MM.1S (cell line): ENCODE measurements around the gene ABCA2.

ENCODE experiments used
- DNase-seq: peaks from one replicate; pipeline ENCODE4 v3.0.0-alpha.2; 2015
- H2AFZ ChIP-seq: fragments of 300-600 bp; sonication (generic); 2 replicates; pipeline ENCODE4 v1.6.0; 2016; ENCODE audit warnings: antibody characterized with exemption, low read length
- H3F3A ChIP-seq: fragments of 300-600 bp; sonication (generic); 2 replicates; pipeline ENCODE4 v1.6.1; 2016; ENCODE audit warnings: mild to moderate bottlenecking, antibody characterized with exemption, low read length, moderate library complexity, mixed read lengths; ENCODE audit not compliant: insufficient read depth
- H3K27ac ChIP-seq: fragments of 300-600 bp; sonication (generic); 2 replicates; pipeline ENCODE4 v1.5.1; 2016; ENCODE audit warnings: mild to moderate bottlenecking, low read length
- H3K27me3 ChIP-seq: fragments of 300-600 bp; sonication (generic); replicated peaks from 2 replicates; pipeline ENCODE4 v1.6.0; 2016; ENCODE audit warnings: low read length; ENCODE audit not compliant: insufficient read depth
- H3K36me3 ChIP-seq: fragments of 300-600 bp; sonication (generic); replicated peaks from 2 replicates; pipeline ENCODE4 v1.6.1; 2016; ENCODE audit warnings: mild to moderate bottlenecking, low read length, mixed read lengths; ENCODE audit not compliant: insufficient read depth
- H3K4me1 ChIP-seq: fragments of 300-600 bp; sonication (generic); 2 replicates; pipeline ENCODE4 v1.6.1; 2016; ENCODE audit warnings: low read length, mixed read lengths
- H3K4me2 ChIP-seq: fragments of 300-600 bp; sonication (generic); 2 replicates; pipeline ENCODE4 v1.6.0; 2016; ENCODE audit warnings: low read depth, low read length
- H3K4me3 ChIP-seq: fragments of 300-600 bp; sonication (generic); 2 replicates; pipeline ENCODE4 v1.5.1; 2016; ENCODE audit warnings: low read length, mixed read lengths
- H3K79me2 ChIP-seq: fragments of 300-600 bp; sonication (generic); 2 replicates; pipeline ENCODE4 v1.6.1; 2016; ENCODE audit warnings: mixed run types, low read length, mixed read lengths
- H3K9ac ChIP-seq: fragments of 300-600 bp; sonication (generic); 2 replicates; pipeline ENCODE4 v1.6.1; 2016; ENCODE audit warnings: low read length, mixed read lengths
- H3K9me2 ChIP-seq: fragments of 300-600 bp; sonication (generic); replicated peaks from 2 replicates; pipeline ENCODE4 v1.6.1; 2016; ENCODE audit warnings: mild to moderate bottlenecking, low read length, mixed read lengths; ENCODE audit not compliant: insufficient read depth
- H3K9me3 ChIP-seq: fragments of 300-600 bp; sonication (generic); replicated peaks from 2 replicates; pipeline ENCODE4 v1.6.1; 2016; ENCODE audit warnings: mild to moderate bottlenecking, low read length, mixed read lengths; ENCODE audit not compliant: insufficient read depth
- H4K20me1 ChIP-seq: fragments of 300-600 bp; sonication (generic); 2 replicates; pipeline ENCODE4 v1.6.1; 2016; ENCODE audit warnings: mild to moderate bottlenecking, low read length, moderate library complexity, mixed read lengths; ENCODE audit not compliant: insufficient read depth
- EZH2 ChIP-seq: fragments of 300-600 bp; sonication (generic); optimal IDR thresholded peaks from 2 replicates; pipeline ENCODE3; 2017; ENCODE audit warnings: low read depth, mild to moderate bottlenecking, antibody characterized with exemption, low read length, mixed read lengths
- EZH2phosphoT487 ChIP-seq: fragments of 300-600 bp; sonication (generic); IDR thresholded peaks from 2 replicates; pipeline ENCODE4 v1.6.1; 2018; ENCODE audit warnings: antibody characterized with exemption, low read length
- TF ChIP-seq, protein P1 (sequence below): fragments of 300-600 bp; sonication (generic); IDR thresholded peaks from 2 replicates; pipeline ENCODE4 v1.5.1; 2016; ENCODE audit warnings: antibody characterized with exemption, low read length, mixed read lengths

Gene ABCA2

DNA sequence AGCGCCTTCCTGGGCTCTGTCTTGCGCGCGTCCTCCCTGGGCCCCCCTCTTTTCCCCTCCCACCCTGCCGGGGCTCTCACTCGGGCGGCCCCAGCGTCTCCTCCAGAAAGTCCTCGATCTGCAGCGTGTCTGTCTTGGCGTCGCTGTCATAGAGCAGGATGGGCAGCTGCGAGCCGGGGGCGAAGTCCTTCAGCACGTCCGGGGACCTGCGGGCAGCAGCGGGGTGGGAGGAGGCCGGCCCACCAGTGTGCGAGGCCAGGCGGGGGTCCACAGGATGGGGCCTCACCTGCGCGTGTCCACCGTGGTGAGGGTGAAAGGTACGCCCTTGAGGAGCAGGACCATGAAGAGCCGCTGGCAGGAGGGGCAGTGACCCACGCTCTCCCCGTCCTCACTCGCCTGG lies 32.7 kb downstream of the ABCA2 start:
- no peak overlapping the region for H3K9ac ChIP-seq
- no peak for TF ChIP-seq EZH2phosphoT487
- no peak for TF ChIP-seq EZH2
- TF ChIP-seq, protein P1, sequence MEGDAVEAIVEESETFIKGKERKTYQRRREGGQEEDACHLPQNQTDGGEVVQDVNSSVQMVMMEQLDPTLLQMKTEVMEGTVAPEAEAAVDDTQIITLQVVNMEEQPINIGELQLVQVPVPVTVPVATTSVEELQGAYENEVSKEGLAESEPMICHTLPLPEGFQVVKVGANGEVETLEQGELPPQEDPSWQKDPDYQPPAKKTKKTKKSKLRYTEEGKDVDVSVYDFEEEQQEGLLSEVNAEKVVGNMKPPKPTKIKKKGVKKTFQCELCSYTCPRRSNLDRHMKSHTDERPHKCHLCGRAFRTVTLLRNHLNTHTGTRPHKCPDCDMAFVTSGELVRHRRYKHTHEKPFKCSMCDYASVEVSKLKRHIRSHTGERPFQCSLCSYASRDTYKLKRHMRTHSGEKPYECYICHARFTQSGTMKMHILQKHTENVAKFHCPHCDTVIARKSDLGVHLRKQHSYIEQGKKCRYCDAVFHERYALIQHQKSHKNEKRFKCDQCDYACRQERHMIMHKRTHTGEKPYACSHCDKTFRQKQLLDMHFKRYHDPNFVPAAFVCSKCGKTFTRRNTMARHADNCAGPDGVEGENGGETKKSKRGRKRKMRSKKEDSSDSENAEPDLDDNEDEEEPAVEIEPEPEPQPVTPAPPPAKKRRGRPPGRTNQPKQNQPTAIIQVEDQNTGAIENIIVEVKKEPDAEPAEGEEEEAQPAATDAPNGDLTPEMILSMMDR, result no peak
- H3F3A ChIP-seq, result peaks cover under 1% of the 10 kb centered on the region
- H3K9me2 ChIP-seq, result no peaks in the 10 kb centered on the region
- no peak overlapping the region for H2AFZ ChIP-seq
- no peaks in the 10 kb centered on the region for H3K4me1 ChIP-seq
- H4K20me1 ChIP-seq, result no peaks in the 10 kb centered on the region
- H3K79me2 ChIP-seq, result no peaks in the 10 kb centered on the region
- H3K4me2 ChIP-seq, result no peak overlapping the region
- no peaks in the 10 kb centered on the region for H3K36me3 ChIP-seq
- no peak overlapping the region for H3K4me3 ChIP-seq
- no peak for DNase-seq
- no peaks in the 10 kb centered on the region for H3K9me3 ChIP-seq
- H3K27me3 ChIP-seq, result peaks cover 34% of the 10 kb centered on the region
- H3K27ac ChIP-seq, result no peak overlapping the region

DNA sequence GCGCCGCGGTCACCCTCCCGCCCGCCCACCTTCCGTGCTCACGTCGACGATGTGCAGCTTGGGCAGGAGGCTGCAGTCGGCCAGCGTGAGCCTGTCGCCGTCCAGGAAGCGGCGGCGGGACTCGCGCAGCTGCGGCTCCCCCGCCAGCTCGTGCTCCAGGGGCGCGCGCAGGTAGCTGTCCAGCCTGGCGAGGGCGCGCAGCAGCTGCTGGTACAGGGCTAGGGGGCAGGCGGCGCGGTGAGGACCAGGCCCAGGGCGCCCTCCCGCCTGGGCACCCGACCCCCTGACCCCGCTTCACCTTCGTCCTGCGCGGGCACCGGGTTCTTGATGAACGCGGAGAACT lies 33.2 kb downstream of the ABCA2 start:
- no peaks in the 10 kb centered on the region for H3K36me3 ChIP-seq
- no peaks in the 10 kb centered on the region for H3K4me1 ChIP-seq
- peaks cover 40% of the 10 kb centered on the region for H3K27me3 ChIP-seq
- no peak for DNase-seq
- H3F3A ChIP-seq, result no peaks in the 10 kb centered on the region; the same call in none of the 2 replicates
- no peak overlapping the region for H2AFZ ChIP-seq
- no peaks in the 10 kb centered on the region for H3K79me2 ChIP-seq
- no peaks in the 10 kb centered on the region for H3K9me3 ChIP-seq
- H3K4me2 ChIP-seq, result no peak overlapping the region
- H3K4me3 ChIP-seq, result no peak overlapping the region
- no peaks in the 10 kb centered on the region for H4K20me1 ChIP-seq
- no peaks in the 10 kb centered on the region for H3K9me2 ChIP-seq
- no peak for TF ChIP-seq EZH2phosphoT487
- TF ChIP-seq, protein P1, result no peak
- TF ChIP-seq EZH2, result no peak
- H3K9ac ChIP-seq, result no peak overlapping the region
- H3K27ac ChIP-seq, result no peak overlapping the region

DNA sequence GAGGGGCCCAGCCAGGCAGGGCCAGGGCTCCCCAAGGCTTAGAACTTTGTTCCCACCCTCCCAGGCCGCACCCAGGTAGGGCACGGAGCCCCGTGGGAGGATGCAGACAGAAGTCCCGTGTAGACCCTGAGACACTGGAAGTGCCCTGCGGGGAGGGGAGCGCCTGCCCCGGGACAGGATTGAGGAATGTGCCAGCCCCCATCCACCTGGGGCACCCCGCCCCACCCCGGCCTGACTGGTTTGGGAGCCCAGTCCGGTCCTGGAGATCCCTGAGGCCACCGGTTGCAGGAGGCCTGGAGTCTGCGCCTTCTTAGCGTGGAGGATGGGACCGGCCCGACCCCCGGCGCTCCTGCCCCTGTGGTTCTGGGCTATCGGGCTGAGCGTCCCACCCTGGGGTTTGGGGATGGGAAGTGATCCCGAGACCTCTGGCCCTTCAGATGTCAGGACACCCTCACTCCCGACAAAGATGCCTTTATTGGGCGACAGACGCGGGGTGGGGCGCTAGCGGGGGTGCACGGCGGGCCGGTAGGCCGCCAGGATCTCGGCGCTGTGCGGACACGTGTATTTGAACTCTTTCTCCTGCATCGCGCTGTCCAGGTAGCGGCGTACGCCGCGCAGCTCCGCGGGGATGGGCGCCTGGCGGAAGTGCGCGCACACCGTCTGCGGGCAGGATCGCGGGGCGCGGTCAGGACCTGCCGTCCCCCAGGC lies 33.7 kb downstream of the ABCA2 start:
- no peak overlapping the region for H3K4me2 ChIP-seq
- TF ChIP-seq EZH2phosphoT487, result no peak
- TF ChIP-seq, protein P1, result no peak
- TF ChIP-seq EZH2, result no peak
- H3K27me3 ChIP-seq, result peaks cover 45% of the 10 kb centered on the region
- H3K9me3 ChIP-seq, result no peaks in the 10 kb centered on the region
- no peaks in the 10 kb centered on the region; the same call in 1 of the 2 replicates for H3F3A ChIP-seq
- no peak overlapping the region for H3K4me3 ChIP-seq
- no peaks in the 10 kb centered on the region for H4K20me1 ChIP-seq
- no peaks in the 10 kb centered on the region for H3K36me3 ChIP-seq
- no peak overlapping the region for H3K9ac ChIP-seq
- no peaks in the 10 kb centered on the region for H3K4me1 ChIP-seq
- DNase-seq, result no peak
- no peak overlapping the region for H3K27ac ChIP-seq
- H3K79me2 ChIP-seq, result no peaks in the 10 kb centered on the region
- H3K9me2 ChIP-seq, result no peaks in the 10 kb centered on the region
- no peak overlapping the region for H2AFZ ChIP-seq
